GM12874 (cell line): Measurements from ENCODE around the gene MAGI2.

Experiments used
- TF ChIP-seq, protein P1 (sequence below): IDR thresholded peaks from 2 replicates; pipeline ENCODE4 v1.5.1; 2011; ENCODE audit warnings: low read depth, mild to moderate bottlenecking, control low read depth, low read length, moderate library complexity; ENCODE audit not compliant: insufficient read depth

The MAGI2 gene

DNA sequence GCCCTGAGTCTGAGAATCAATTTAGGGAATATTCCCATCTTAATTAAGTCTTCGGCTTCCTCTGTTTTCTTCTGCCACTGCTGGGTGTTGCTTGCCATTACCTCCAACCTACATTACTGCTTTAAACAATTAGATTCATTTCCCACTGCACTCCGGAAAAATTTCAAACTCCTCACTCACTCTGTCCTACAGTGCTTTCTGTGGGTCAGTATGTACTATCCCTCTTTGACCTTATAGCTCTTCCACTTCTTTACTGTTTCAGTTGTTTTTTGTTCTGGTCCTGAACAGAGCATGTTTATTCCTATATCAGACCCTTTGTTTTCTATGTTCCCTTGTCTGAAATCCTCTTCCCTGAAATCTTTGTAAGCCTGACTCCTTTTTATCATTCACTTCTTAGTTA is 160.6 kb downstream of the MAGI2 start:
- TF ChIP-seq, protein P1, sequence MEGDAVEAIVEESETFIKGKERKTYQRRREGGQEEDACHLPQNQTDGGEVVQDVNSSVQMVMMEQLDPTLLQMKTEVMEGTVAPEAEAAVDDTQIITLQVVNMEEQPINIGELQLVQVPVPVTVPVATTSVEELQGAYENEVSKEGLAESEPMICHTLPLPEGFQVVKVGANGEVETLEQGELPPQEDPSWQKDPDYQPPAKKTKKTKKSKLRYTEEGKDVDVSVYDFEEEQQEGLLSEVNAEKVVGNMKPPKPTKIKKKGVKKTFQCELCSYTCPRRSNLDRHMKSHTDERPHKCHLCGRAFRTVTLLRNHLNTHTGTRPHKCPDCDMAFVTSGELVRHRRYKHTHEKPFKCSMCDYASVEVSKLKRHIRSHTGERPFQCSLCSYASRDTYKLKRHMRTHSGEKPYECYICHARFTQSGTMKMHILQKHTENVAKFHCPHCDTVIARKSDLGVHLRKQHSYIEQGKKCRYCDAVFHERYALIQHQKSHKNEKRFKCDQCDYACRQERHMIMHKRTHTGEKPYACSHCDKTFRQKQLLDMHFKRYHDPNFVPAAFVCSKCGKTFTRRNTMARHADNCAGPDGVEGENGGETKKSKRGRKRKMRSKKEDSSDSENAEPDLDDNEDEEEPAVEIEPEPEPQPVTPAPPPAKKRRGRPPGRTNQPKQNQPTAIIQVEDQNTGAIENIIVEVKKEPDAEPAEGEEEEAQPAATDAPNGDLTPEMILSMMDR, result no peak

DNA sequence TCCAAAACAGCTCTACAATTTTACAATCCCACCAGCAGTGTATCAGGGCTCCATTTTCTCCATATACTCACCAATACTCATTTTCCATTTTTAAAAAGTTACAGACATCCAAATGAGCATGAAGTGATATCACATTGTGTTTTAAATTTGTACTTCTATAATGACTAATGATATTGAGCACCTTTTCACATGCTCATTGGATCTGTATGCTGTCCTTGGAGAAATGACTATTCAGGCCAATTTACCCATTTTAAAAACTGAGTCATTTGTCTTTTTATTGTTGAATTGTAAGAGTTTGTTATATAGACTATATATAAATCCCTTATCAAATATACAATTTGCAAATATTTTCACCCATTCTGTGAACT is 162.0 kb downstream of the MAGI2 start:
- TF ChIP-seq, protein P1, result no peak

DNA sequence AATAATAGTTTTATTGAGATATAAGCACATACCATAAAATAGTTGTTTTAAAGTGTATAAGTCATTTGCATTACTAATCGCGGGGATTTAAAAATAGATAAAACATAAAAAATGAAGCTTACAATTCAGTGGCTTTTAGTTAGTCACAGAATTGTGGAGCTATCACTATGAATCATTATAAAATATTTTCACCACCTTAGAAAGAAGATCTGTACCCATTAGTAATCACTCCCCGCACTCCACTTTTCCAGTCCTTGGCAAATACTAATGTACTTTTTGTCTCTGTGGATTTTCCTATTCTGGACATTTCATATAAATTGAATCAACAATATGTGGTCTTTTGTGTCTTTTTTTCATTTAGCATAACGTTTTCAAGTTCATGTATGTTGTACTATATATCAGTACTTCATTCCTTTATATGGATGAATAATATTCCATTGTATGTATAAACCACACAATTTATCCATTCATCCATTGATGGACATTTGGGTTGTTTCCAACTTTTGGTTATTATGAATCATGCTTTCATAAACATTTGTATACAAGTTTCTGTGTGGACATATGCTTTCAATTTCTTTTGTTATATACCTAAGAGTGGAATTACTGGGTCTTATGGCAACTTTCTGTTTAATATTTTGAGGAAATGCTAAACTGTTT is 162.5 kb downstream of the MAGI2 start:
- TF ChIP-seq, protein P1, result no peak

DNA sequence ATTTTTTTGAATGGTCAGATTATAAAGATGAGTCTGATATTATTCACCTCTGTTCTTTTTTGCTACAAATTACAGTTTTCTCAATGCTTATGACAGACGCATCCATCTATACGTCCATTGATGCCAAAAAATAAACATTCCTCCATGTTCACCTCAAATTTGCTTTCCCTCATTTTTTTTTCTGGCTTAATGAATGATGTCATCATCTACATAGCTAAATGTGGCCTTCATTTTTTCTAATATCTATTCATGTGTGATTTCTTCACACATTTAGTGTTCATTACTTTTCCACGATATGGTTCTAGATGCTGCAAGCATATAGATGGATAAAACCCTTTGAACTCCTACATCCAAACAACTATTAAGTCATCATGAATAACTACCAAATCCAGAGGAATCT is 163.1 kb downstream of the MAGI2 start:
- TF ChIP-seq, protein P1, result no peak

DNA sequence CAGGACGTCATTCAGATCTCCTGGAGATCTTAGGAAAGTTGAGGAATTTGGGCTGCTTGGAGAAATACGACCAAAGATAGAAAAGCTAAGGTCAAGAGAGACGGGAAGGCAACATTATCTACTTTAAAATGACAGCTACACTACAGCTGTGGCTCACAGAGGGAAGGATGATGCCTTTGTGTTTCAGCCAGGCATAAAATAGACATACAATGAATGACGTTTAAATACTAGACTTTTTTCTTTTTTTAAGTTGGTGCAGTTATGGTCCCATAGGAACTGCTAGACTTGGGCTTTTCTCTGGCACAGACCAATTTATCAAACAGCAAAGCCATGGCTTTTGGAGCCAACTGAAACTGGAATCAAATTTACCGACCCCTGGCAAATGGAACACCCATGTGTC is 164.8 kb downstream of the MAGI2 start:
- TF ChIP-seq, protein P1, result no peak

DNA sequence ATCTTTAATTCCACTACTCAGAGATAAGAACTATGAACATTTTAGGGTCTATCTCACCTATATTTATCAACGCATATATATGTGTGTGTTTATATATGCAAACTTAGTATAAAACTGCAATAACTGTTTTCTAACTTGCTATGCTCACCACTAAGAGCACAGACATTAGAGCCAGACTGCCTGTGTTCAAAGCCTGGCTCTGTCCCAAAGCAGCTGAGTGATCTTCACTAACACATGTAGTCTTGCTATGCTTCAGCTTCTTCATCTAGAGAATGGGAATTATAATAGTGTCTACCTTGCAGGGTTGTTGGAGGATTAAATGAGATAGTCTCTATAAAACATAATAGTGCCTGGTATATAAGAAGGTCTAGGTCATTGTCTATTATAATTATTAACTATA is 165.5 kb downstream of the MAGI2 start:
- TF ChIP-seq, protein P1, result no peak

DNA sequence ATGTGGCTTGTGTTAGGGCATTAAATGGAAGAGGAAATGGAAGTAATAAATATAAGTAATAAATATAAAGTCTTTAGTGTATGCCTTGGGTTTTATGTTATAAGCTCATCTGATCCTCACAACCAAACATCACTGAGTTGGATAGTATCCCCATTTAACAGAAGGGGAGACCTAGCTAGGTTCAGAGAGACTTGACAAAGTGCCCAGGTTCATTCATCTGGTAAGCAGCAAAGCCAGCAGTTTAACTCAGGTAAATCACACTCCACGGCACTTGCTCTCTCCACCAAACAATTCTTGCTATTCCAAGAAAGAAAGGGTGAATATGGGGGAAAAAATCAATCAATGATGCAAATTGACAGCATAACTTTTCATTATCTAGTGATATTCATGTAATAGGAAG is 167.3 kb downstream of the MAGI2 start:
- TF ChIP-seq, protein P1, result no peak

DNA sequence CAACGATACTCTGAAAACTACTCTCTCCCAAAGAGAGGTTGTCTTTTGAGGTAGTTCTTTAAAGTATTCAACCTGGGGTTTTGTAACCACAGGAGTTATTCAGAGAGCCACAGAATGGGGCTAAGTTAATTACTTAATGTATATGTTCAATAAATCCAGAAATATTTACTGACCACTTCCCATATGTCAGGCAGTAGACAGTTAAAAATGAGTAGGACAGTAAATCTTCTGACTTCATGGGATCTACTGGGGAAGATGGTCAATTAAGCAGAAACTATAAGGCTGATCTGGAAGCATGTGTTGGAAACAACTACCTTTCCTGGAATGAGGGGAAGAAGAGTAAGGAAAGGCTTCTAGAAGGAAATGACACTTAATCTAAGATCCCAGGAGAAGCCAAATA is 167.7 kb downstream of the MAGI2 start:
- TF ChIP-seq, protein P1, result no peak
